Adrenal gland (tissue), 12 donors: Measurements from ENCODE around the gene CSAD. TPM values are rescaled to one million over a fixed set of nuclear protein-coding genes. Genes with fewer than 3 reads are reported as not detected.

ENCODE experiments used
- DNase-seq, 7 donors: peaks; one replicate each; pipeline ENCODE4 v3.0.0-alpha.2; 2019 to 2020
- H3K27ac ChIP-seq, 5 donors: fragments of 200-600 bp; sonication (generic) in 4 of 5; 1 replicate in 3 of 5; 2 replicates in 2 of 5; pipeline versions ENCODE4 v1.5.1 to v1.8.0; 2016 to 2020; ENCODE audit warnings: mild to moderate bottlenecking in 1 of 5
- H3K27me3 ChIP-seq: fragments of 200-600 bp; 2 replicates; pipeline ENCODE4 v1.8.0; 2021
- H3K36me3 ChIP-seq, 2 donors: fragments of 200-600 bp; replicated peaks in 1 of 2; 1 replicate in 1 of 2; 2 replicates in 1 of 2; pipeline versions ENCODE4 v1.5.1 to v1.8.0; 2018 to 2022
- H3K4me1 ChIP-seq, 2 donors: fragments of 200-600 bp; replicated peaks in 1 of 2; 1 replicate in 1 of 2; 2 replicates in 1 of 2; pipeline versions ENCODE4 v1.5.1 to v1.8.0; 2018 to 2021
- H3K4me3 ChIP-seq, 4 donors: fragments of 200-600 bp; sonication (generic) in 3 of 4; one replicate each; pipeline ENCODE4 v1.5.1; 2016 to 2018
- H3K9me3 ChIP-seq, 3 donors: fragments of 200-600 bp; sonication (generic) in 1 of 3; replicated peaks in 1 of 3; 1 replicate in 2 of 3; 2 replicates in 1 of 3; pipeline versions ENCODE4 v1.5.1 to v1.8.0; 2016 to 2021
- CTCF ChIP-seq, 6 experiments: fragments of 450-650 bp in 4 of 6; fragments of 200-600 bp in 2 of 6; sonication (generic) in 1 of 6; IDR thresholded peaks; 1 replicate in 5 of 6; 2 replicates in 1 of 6; pipeline versions ENCODE4 v1.5.1 to v1.8.0; 2016 to 2021; ENCODE audit warnings: antibody characterized with exemption in 6 of 6, mild to moderate bottlenecking in 2 of 6, moderate library complexity in 1 of 6
- POLR2A ChIP-seq, 2 donors: fragments of 450-650 bp; IDR thresholded peaks; one replicate each; pipeline ENCODE4 v1.6.1; 2017; ENCODE audit warnings: antibody characterized with exemption in 2 of 2, mild to moderate bottlenecking in 2 of 2, moderate library complexity in 1 of 2
- WGBS, 4 donors: extraction: QIAGEN DNeasy Blood & Tissue Kit in 2 of 4; methylation state at CpG; one replicate each; pipeline versions ENCODE4 v1.1.5 to v1.1.7; 2013 to 2017; 5-methylcytosine and 5-hydroxymethylcytosine counted together
- intact Hi-C, 2 donors: fragments of 100-400 bp; cut with DNase I; formaldehyde crosslinking; loops; one replicate each; pipeline versions ENCODE4 v1.14.1 to v1.15.0; 2022 to 2023
- polyA plus RNA-seq, 3 donors: library from polyadenylated mRNA; stranded (reverse); fragments of 200-250 nt in 2 of 3; fragments of 350-450 nt in 1 of 3; fragmentation: Illumina TruSeq in 1 of 3; extraction: RNeasy Lipid Tissue Mini Kit (QIAGEN cat#74804) in 1 of 3; gene quantifications; one replicate each; pipeline ENCODE4 v1.2.3, GENCODE V29; 2013 to 2014
- total RNA-seq, 9 donors: library from RNA; depleted of rRNA in 4 of 9; stranded (reverse); fragments of >200 nt in 4 of 9; fragments of 120-200 nt in 1 of 9; fragmentation: NEBNext Ultra II Directional in 1 of 9; extraction: Animal tissue kit (Norgen Biotek cat#: 25700) in 1 of 9; gene quantifications; one replicate each; pipeline versions ENCODE4 v1.1.0 to v1.2.4, GENCODE V29; 2013 to 2023
- donor health status: healthy with polysubstance abuse.
- donor health status: Bipolar disorder and iron deficiency.
- donor health status: DM: yes; HTN: yes; CAD: no.
- donor health status: DM: no; HTN: no; CAD: no.
- donor health status: DM: no; HTN: no; CAD: no.
- donor health status: DM: yes; HTN: yes; CAD: no.

CSAD gene
- total and polyA plus RNA-seq, 12 donors: 2.3 to 140 (median 20.6) TPM

- Histone ChIP-seq H3K4me1 (peaks cover 0 to 3% of the 10 kb centered on the region in 2 donors), H3K9me3 (no peaks in the 10 kb centered on the region), H3K4me3 (no peak overlapping the region), H3K27ac (no peak overlapping the region), H3K36me3 (no peaks in the 10 kb centered on the region), H3K27me3 (no peaks in the 10 kb centered on the region)
- WGBS, 4 donors: 84 to 93% (median 89%) methylated on average over 16 of the region's 16 CpGs
- TF ChIP-seq CTCF (IDR thresholded peaks at IDR 0.05) (no peak), POLR2A (IDR thresholded peaks at IDR 0.05) (no peak)
- intact Hi-C loops: loop anchor here (2.0 to 5.0 kb wide), 2 partner anchors 37 to 39 kb away; no protein-coding TSS in a partner anchor
- no peak for DNase-seq
Measured at GRCh38 chr12:53160000-53160399, 20.7 kb downstream of the CSAD start.

- no peaks in the 10 kb centered on the region for H3K36me3 ChIP-seq
- intact Hi-C loops: no loop called here
- WGBS, 4 donors: 8 to 17% (median 14%) methylated on average over 9 to 14 of the region's 14 CpGs
- peak; percentile 93 to 99 (median 97) for TF ChIP-seq CTCF (IDR thresholded peaks at IDR 0.05)
- no peak for TF ChIP-seq POLR2A (IDR thresholded peaks at IDR 0.05)
- no peaks in the 10 kb centered on the region for H3K9me3 ChIP-seq
- no peak overlapping the region for H3K4me3 ChIP-seq
- no peaks in the 10 kb centered on the region for H3K27me3 ChIP-seq
- peaks cover 0 to 3% of the 10 kb centered on the region in 2 donors for H3K4me1 ChIP-seq
- H3K27ac ChIP-seq: no peak overlapping the region
- peak; percentile 80 to 96 (median 87) for DNase-seq
Measured at GRCh38 chr12:53159195-53159839, 21.4 kb downstream of the CSAD start.

GRCh38 chr12:53152390-53152789 lies 28.3 kb downstream of the CSAD start:
- Histone ChIP-seq H3K36me3 (no peaks in the 10 kb centered on the region), H3K4me3 (no peak overlapping the region), H3K27me3 (no peaks in the 10 kb centered on the region), H3K4me1 (no peaks in the 10 kb centered on the region), H3K27ac (no peak overlapping the region), H3K9me3 (no peaks in the 10 kb centered on the region)
- TF ChIP-seq POLR2A (IDR thresholded peaks at IDR 0.05) (no peak), CTCF (IDR thresholded peaks at IDR 0.05) (no peak)
- intact Hi-C loops: no loop called here
- no peak for DNase-seq

- DNase-seq: no peak
- H3K27me3 ChIP-seq: no peaks in the 10 kb centered on the region
- no peaks in the 10 kb centered on the region for H3K4me1 ChIP-seq
- H3K27ac ChIP-seq: no peak overlapping the region
- WGBS, 4 donors: 86 to 93% (median 91%) methylated on average over 6 of the region's 6 CpGs
- no peaks in the 10 kb centered on the region for H3K36me3 ChIP-seq
- intact Hi-C loops: no loop called here
- no peak for TF ChIP-seq CTCF (IDR thresholded peaks at IDR 0.05)
- no peak for TF ChIP-seq POLR2A (IDR thresholded peaks at IDR 0.05)
- no peak overlapping the region for H3K4me3 ChIP-seq
- no peaks in the 10 kb centered on the region for H3K9me3 ChIP-seq
Measured at GRCh38 chr12:53151039-53151438, 29.7 kb downstream of the CSAD start.
